Measurements from ENCODE around the gene HBM.

HBM gene

GRCh38 chr16:181565-182021, 15.8 kb downstream of the HBM start:
- Histone ChIP-seq H3K27me3 (ENCODE audit: insufficient read depth, low read depth) (peaks cover 31% of the 10 kb centered on the region), H3K79me2 (ENCODE audit: insufficient read depth, low read depth) (no peaks in the 10 kb centered on the region), H3K4me3 (IDR thresholded peaks at IDR 0.05; ENCODE audit: insufficient read depth, low read depth, low read length) (no peak overlapping the region), H3K27ac (no peak overlapping the region), H3K4me2 (peak overlapping the region; percentile 97), H3K36me3 (ENCODE audit: insufficient read depth) (no peaks in the 10 kb centered on the region), H3K9ac (no peak overlapping the region), H2AFZ (ENCODE audit: low read depth) (0 out of 2 replicates have a peak overlapping the region, but pooled peaks have one; percentile 94), H3K4me1 (ENCODE audit: low read depth, poor library complexity, severe bottlenecking) (peaks cover 10% of the 10 kb centered on the region), H4K20me1 (ENCODE audit: insufficient read depth) (no peaks in the 10 kb centered on the region)
- peak; percentile 98 for TF ChIP-seq CTCF (conservative IDR thresholded peaks at IDR 0.05; ENCODE audit: low read depth, low read length)

- H3K79me2 ChIP-seq (ENCODE audit: insufficient read depth, low read depth) = no peaks in the 10 kb centered on the region
- no peak overlapping the region for H3K4me3 ChIP-seq (IDR thresholded peaks at IDR 0.05; ENCODE audit: insufficient read depth, low read depth, low read length)
- H3K27me3 ChIP-seq (ENCODE audit: insufficient read depth, low read depth) = peaks cover 20% of the 10 kb centered on the region
- H3K27ac ChIP-seq = no peak overlapping the region
- H2AFZ ChIP-seq (ENCODE audit: low read depth) = no peak overlapping the region
- H3K36me3 ChIP-seq (ENCODE audit: insufficient read depth) = no peaks in the 10 kb centered on the region
- H3K4me2 ChIP-seq = no peak overlapping the region
- H3K4me1 ChIP-seq (ENCODE audit: low read depth, poor library complexity, severe bottlenecking) = peaks cover 10% of the 10 kb centered on the region
- TF ChIP-seq CTCF (conservative IDR thresholded peaks at IDR 0.05; ENCODE audit: low read depth, low read length) = no peak
- H3K9ac ChIP-seq = no peak overlapping the region
- no peaks in the 10 kb centered on the region for H4K20me1 ChIP-seq (ENCODE audit: insufficient read depth)
Measured at GRCh38 chr16:183005-183404, 17.2 kb downstream of the HBM start.

GRCh38 chr16:185213-185612, 19.4 kb downstream of the HBM start:
- Histone ChIP-seq H3K27ac (no peak overlapping the region), H3K36me3 (ENCODE audit: insufficient read depth) (no peaks in the 10 kb centered on the region), H3K4me1 (ENCODE audit: low read depth, poor library complexity, severe bottlenecking) (peaks cover 10% of the 10 kb centered on the region), H3K9ac (no peak overlapping the region), H3K4me2 (no peak overlapping the region), H3K4me3 (IDR thresholded peaks at IDR 0.05; ENCODE audit: insufficient read depth, low read depth, low read length) (no peak overlapping the region), H2AFZ (ENCODE audit: low read depth) (no peak overlapping the region), H3K27me3 (ENCODE audit: insufficient read depth, low read depth) (no peaks in the 10 kb centered on the region), H4K20me1 (ENCODE audit: insufficient read depth) (no peaks in the 10 kb centered on the region), H3K79me2 (ENCODE audit: insufficient read depth, low read depth) (no peaks in the 10 kb centered on the region)
- TF ChIP-seq CTCF (conservative IDR thresholded peaks at IDR 0.05; ENCODE audit: low read depth, low read length) = no peak

GRCh38 chr16:185691-186090, 19.9 kb downstream of the HBM start:
- no peak for TF ChIP-seq CTCF (conservative IDR thresholded peaks at IDR 0.05; ENCODE audit: low read depth, low read length)
- Histone ChIP-seq H3K4me3 (IDR thresholded peaks at IDR 0.05; ENCODE audit: insufficient read depth, low read depth, low read length) (no peak overlapping the region), H2AFZ (ENCODE audit: low read depth) (no peak overlapping the region), H3K27me3 (ENCODE audit: insufficient read depth, low read depth) (no peaks in the 10 kb centered on the region), H3K9ac (no peak overlapping the region), H3K4me2 (no peak overlapping the region), H4K20me1 (ENCODE audit: insufficient read depth) (no peaks in the 10 kb centered on the region), H3K4me1 (ENCODE audit: low read depth, poor library complexity, severe bottlenecking) (peaks cover 9% of the 10 kb centered on the region), H3K79me2 (ENCODE audit: insufficient read depth, low read depth) (no peaks in the 10 kb centered on the region), H3K27ac (no peak overlapping the region), H3K36me3 (ENCODE audit: insufficient read depth) (no peaks in the 10 kb centered on the region; the same call in 1 of the 2 replicates)
